HG03095 (cell line): ENCODE results near the gene HMGN1.
"Not testable (repeated sequence)": the region's sequence is repeated elsewhere in the genome, so short reads cannot be mapped to it uniquely, and the experiment has no call there.

Source experiments
- ATAC-seq: cut with Tn5 transposase; IDR thresholded peaks from one replicate; pipeline ENCODE4 v1.9.1; 2021; ENCODE audit warnings: moderate library complexity; ENCODE audit not compliant: unreplicated experiment

Gene HMGN1

GRCh38 chr21:39369896-39370288, 21.0 kb upstream of the HMGN1 start:
- not testable (repeated sequence) for ATAC-seq

- ATAC-seq = no peak
Measured at GRCh38 chr21:39367783-39368182, 18.9 kb upstream of the HMGN1 start.

- ATAC-seq = no peak
Measured at GRCh38 chr21:39366563-39366962, 17.7 kb upstream of the HMGN1 start.

GRCh38 chr21:39364949-39365348, 16.1 kb upstream of the HMGN1 start:
- no peak for ATAC-seq

- ATAC-seq = no peak
Measured at GRCh38 chr21:39363607-39364555, 15.0 kb upstream of the HMGN1 start.

GRCh38 chr21:39362733-39363132, 13.8 kb upstream of the HMGN1 start:
- ATAC-seq = no peak

- ATAC-seq = no peak
Measured at GRCh38 chr21:39359382-39359781, 10.5 kb upstream of the HMGN1 start.

- no peak for ATAC-seq
Measured at GRCh38 chr21:39353295-39353694, 4.4 kb upstream of the HMGN1 start.

- ATAC-seq = no peak
Measured at GRCh38 chr21:39350094-39351005, 1.5 kb upstream of the HMGN1 start.

GRCh38 chr21:39349211-39350093, 564 bp upstream of the HMGN1 start:
- peak; percentile 84 for ATAC-seq

- peak; percentile 4 for ATAC-seq
Measured at GRCh38 chr21:39348040-39348354, 891 bp downstream of the HMGN1 start.

- ATAC-seq = no peak
Measured at GRCh38 chr21:39347537-39347936, 1.4 kb downstream of the HMGN1 start.

GRCh38 chr21:39346671-39347331, 2.1 kb downstream of the HMGN1 start:
- no peak for ATAC-seq

GRCh38 chr21:39346206-39346605, 2.7 kb downstream of the HMGN1 start:
- no peak for ATAC-seq

- ATAC-seq = no peak
Measured at GRCh38 chr21:39345440-39345839, 3.4 kb downstream of the HMGN1 start.

GRCh38 chr21:39344848-39345247, 4.0 kb downstream of the HMGN1 start:
- ATAC-seq = no peak

GRCh38 chr21:39341249-39341923, 7.5 kb downstream of the HMGN1 start:
- ATAC-seq = no peak

GRCh38 chr21:39340687-39341086, 8.2 kb downstream of the HMGN1 start:
- ATAC-seq = no peak

GRCh38 chr21:39339231-39339630, 9.7 kb downstream of the HMGN1 start:
- no peak for ATAC-seq
